HCT116 (cell line): ENCODE measurements around the gene COL23A1. TPM values are rescaled to one million over a fixed set of nuclear protein-coding genes. Genes with fewer than 3 reads are reported as not detected.

Source experiments
- ATAC-seq: fragments of 200-7000 bp; cut with Tn5 transposase; 2 replicates; pipeline ENCODE4 v1.9.1; 2020; ENCODE audit warnings: mild to moderate bottlenecking, moderate library complexity
- BruUV-seq: library from RNA; stranded (reverse); fragments of 400-500 nt; replicated peaks from 2 replicates; lab custom pipeline; 2021; lab: Mats Ljungman, UMichigan
- CTCF ChIA-PET: fragments of 300-600 bp; sonication (Branson Sonifier 250); formaldehyde crosslinking; loops from one replicate; lab custom pipeline; 2021; ENCODE audit warnings: antibody characterized with exemption; lab: Charles Lee
- POLR2A ChIA-PET: fragments of 300-600, 350-600 bp; sonication (Branson Sonifier 250); formaldehyde crosslinking; loops from one replicate; lab custom pipeline; 2021; ENCODE audit warnings: antibody characterized with exemption; lab: Charles Lee
- RAD21 ChIA-PET, 2 experiments: fragments of 300-600 bp; sonication (Branson Sonifier 250); formaldehyde crosslinking; loops; one replicate each; lab custom pipeline; 2023; ENCODE audit warnings: low total read pairs in 2 of 2; ENCODE audit not compliant: uncharacterized antibody in 2 of 2, unreplicated experiment in 2 of 2, low non-redundant PET in 1 of 2; lab: Charles Lee
- DNase-seq: peaks from one replicate; pipeline ENCODE4 v3.0.0-alpha.2; 2010; ENCODE audit warnings: low read depth, low spot score
- H2AFZ ChIP-seq: fragments of 200-600 bp; shearing (Covaris generic), sonication (generic); 2 replicates; pipeline ENCODE4 v1.6.1; 2017; ENCODE audit warnings: low read depth, mixed run types, mixed read lengths, antibody characterized with exemption, low read length; ENCODE audit not compliant: poor library complexity, severe bottlenecking
- H3K27ac ChIP-seq: 2 replicates; pipeline ENCODE4 v1.5.1; 2012; ENCODE audit warnings: low read depth, low read length
- H3K27me3 ChIP-seq: fragments of 200-600 bp; sonication (generic); 2 replicates; pipeline ENCODE4 v1.6.1; 2016; ENCODE audit warnings: mixed run types, low read length, mixed read lengths; ENCODE audit not compliant: insufficient read depth
- H3K36me3 ChIP-seq, 2 experiments: fragments of 200-500 bp in 1 of 2; fragments of 200-600 bp in 1 of 2; sonication (Bioruptor generic) in 1 of 2; sonication (generic) in 1 of 2; 2 replicates each; pipeline versions ENCODE4 v1.5.1 to v1.6.1; 2014 to 2016; ENCODE audit warnings: low read length in 2 of 2, inconsistent platforms in 1 of 2, mixed read lengths in 1 of 2, mixed run types in 1 of 2; ENCODE audit not compliant: insufficient read depth in 2 of 2, control insufficient read depth in 1 of 2
- H3K4me1 ChIP-seq, 2 experiments: fragments of 200-600 bp in 1 of 2; sonication (generic) in 1 of 2; 2 replicates each; pipeline versions ENCODE4 v1.5.1 to v1.6.1; 2012 to 2017; ENCODE audit warnings: low read length in 2 of 2, inconsistent platforms in 1 of 2, mild to moderate bottlenecking in 1 of 2, mixed read lengths in 1 of 2, mixed run types in 1 of 2, moderate library complexity in 1 of 2; ENCODE audit not compliant: insufficient read depth in 2 of 2, control insufficient read depth in 1 of 2
- H3K4me2 ChIP-seq: fragments of 200-600 bp; sonication (generic); 2 replicates; pipeline ENCODE4 v1.6.1; 2017; ENCODE audit warnings: mixed run types, low read length, mixed read lengths
- H3K4me3 ChIP-seq, 2 experiments: fragments of 200-600 bp in 1 of 2; sonication (generic) in 1 of 2; replicated peaks in 1 of 2; 2 replicates each; pipeline ENCODE4 v1.5.1; 2011 to 2016; ENCODE audit warnings: low read length in 2 of 2, control low read depth in 1 of 2, low read depth in 1 of 2, mild to moderate bottlenecking in 1 of 2, mixed read lengths in 1 of 2, mixed run types in 1 of 2
- H3K79me2 ChIP-seq: fragments of 200-600 bp; sonication (generic); 2 replicates; pipeline ENCODE4 v1.6.1; 2017; ENCODE audit warnings: mild to moderate bottlenecking, mixed run types, low read length, moderate library complexity, mixed read lengths; ENCODE audit not compliant: insufficient read depth
- H3K9ac ChIP-seq: fragments of 200-600 bp; sonication (generic); 2 replicates; pipeline ENCODE4 v1.6.1; 2016; ENCODE audit warnings: low read length, mixed read lengths
- H3K9me2 ChIP-seq: fragments of 200-600 bp; sonication (generic), shearing (Covaris generic); 2 replicates; pipeline ENCODE4 v1.6.1; 2017; ENCODE audit warnings: mixed run types, mild to moderate bottlenecking, moderate library complexity; ENCODE audit not compliant: insufficient read depth
- H3K9me3 ChIP-seq, 2 experiments: fragments of 200-500 bp in 1 of 2; fragments of 200-600 bp in 1 of 2; sonication (Bioruptor generic) in 1 of 2; sonication (generic) in 1 of 2; 2 replicates each; pipeline ENCODE4 v1.6.1; 2014 to 2017; ENCODE audit warnings: low read length in 2 of 2, mixed read lengths in 2 of 2, inconsistent platforms in 1 of 2, low read depth in 1 of 2, mild to moderate bottlenecking in 1 of 2, mixed run types in 1 of 2, moderate library complexity in 1 of 2; ENCODE audit not compliant: control insufficient read depth in 1 of 2, insufficient read depth in 1 of 2
- H4K20me1 ChIP-seq: fragments of 200-600 bp; sonication (generic), shearing (Covaris generic); 2 replicates; pipeline ENCODE4 v1.6.1; 2017; ENCODE audit warnings: mixed run types, mild to moderate bottlenecking, moderate library complexity; ENCODE audit not compliant: insufficient read depth
- CBX3 ChIP-seq: IDR thresholded peaks from 2 replicates; pipeline ENCODE4 v1.6.1; 2012; ENCODE audit warnings: low read depth
- EGR1 ChIP-seq: IDR thresholded peaks from 2 replicates; pipeline ENCODE4 v1.6.1; 2012; ENCODE audit warnings: low read depth
- ELF1 ChIP-seq: IDR thresholded peaks from 2 replicates; pipeline ENCODE4 v1.6.1; 2012; ENCODE audit warnings: low read depth, borderline replicate concordance
- EZH2 ChIP-seq: fragments of 200-600 bp; sonication (generic); IDR thresholded peaks from 2 replicates; pipeline ENCODE4 v1.6.1; 2017; ENCODE audit warnings: antibody characterized with exemption, mixed run types
- EZH2phosphoT487 ChIP-seq: fragments of 200-600 bp; IDR thresholded peaks from 2 replicates; pipeline ENCODE4 v1.6.1; 2018; ENCODE audit warnings: antibody characterized with exemption, borderline replicate concordance
- FOSL1 ChIP-seq: IDR thresholded peaks from 2 replicates; pipeline ENCODE4 v1.6.1; 2012; ENCODE audit warnings: low read depth
- JUND ChIP-seq: IDR thresholded peaks from 2 replicates; pipeline ENCODE4 v1.6.1; 2012
- POLR2A ChIP-seq: IDR thresholded peaks from 2 replicates; pipeline ENCODE4 v1.7.0; 2011; ENCODE audit warnings: borderline replicate concordance; ENCODE audit not compliant: insufficient read depth, insufficient read length; ENCODE audit errors: extremely low read depth
- POLR2AphosphoS5 ChIP-seq: IDR thresholded peaks from 2 replicates; pipeline ENCODE4 v1.6.1; 2011; ENCODE audit warnings: mild to moderate bottlenecking, low read depth, low read length, moderate library complexity
- RAD21 ChIP-seq: IDR thresholded peaks from 2 replicates; pipeline ENCODE4 v1.6.1; 2012; ENCODE audit warnings: low read depth, mild to moderate bottlenecking
- SIN3A ChIP-seq: IDR thresholded peaks from 2 replicates; pipeline ENCODE4 v1.6.1; 2012; ENCODE audit warnings: low read depth
- YY1 ChIP-seq: IDR thresholded peaks from 2 replicates; pipeline ENCODE4 v1.6.1; 2011; ENCODE audit warnings: low read length, low read depth, moderate library complexity, mild to moderate bottlenecking; ENCODE audit not compliant: insufficient replicate concordance; ENCODE audit errors: extremely low read depth
- ZFX ChIP-seq: fragments of 450-650 bp; IDR thresholded peaks from 2 replicates; pipeline ENCODE4 v1.6.1; 2017
- ZNF274 ChIP-seq: fragments of 200-500 bp; sonication (Bioruptor generic); IDR thresholded peaks from 2 replicates; pipeline ENCODE4 v1.6.1; 2014; ENCODE audit warnings: mild to moderate bottlenecking, low read depth, low read length, inconsistent platforms
- intact Hi-C: fragments of 100-400 bp; cut with micrococcal nuclease; formaldehyde crosslinking; loops from 2 replicates; pipeline ENCODE4 v1.10.0; 2022
- total RNA-seq: library from RNA; stranded (reverse); gene quantifications from one replicate; pipeline ENCODE4 v1.2.1, GENCODE V29; 2021; ENCODE audit not compliant: unreplicated experiment
- TF ChIP-seq, protein P1 (sequence below): IDR thresholded peaks from 2 replicates; pipeline ENCODE4 v1.6.1; 2011; ENCODE audit warnings: mild to moderate bottlenecking, low read length, moderate library complexity; ENCODE audit not compliant: insufficient replicate concordance; ENCODE audit errors: extremely low read depth
- TF ChIP-seq, protein P2 (sequence below): IDR thresholded peaks from 2 replicates; pipeline ENCODE4 v1.6.1; 2012; ENCODE audit warnings: low read depth
- TF ChIP-seq, protein P3 (sequence below): IDR thresholded peaks from 2 replicates; pipeline ENCODE4 v1.6.1; 2012
- TF ChIP-seq, protein P4 (sequence below), 3 experiments: fragments of 200-600 bp in 1 of 3; sonication (generic) in 1 of 3; IDR thresholded peaks in 2 of 3; conservative IDR thresholded peaks in 1 of 3; 2 replicates each; pipeline ENCODE4 v1.5.1; 2012 to 2017; ENCODE audit warnings: low read depth in 2 of 3, low read length in 2 of 3, antibody characterized with exemption in 1 of 3, borderline replicate concordance in 1 of 3, control low read depth in 1 of 3, mild to moderate bottlenecking in 1 of 3, mixed read lengths in 1 of 3, mixed run types in 1 of 3, moderate library complexity in 1 of 3; ENCODE audit not compliant: insufficient read depth in 1 of 3

Gene COL23A1
- total RNA-seq, 1 experiment from 2014 or later = not detected

DNA sequence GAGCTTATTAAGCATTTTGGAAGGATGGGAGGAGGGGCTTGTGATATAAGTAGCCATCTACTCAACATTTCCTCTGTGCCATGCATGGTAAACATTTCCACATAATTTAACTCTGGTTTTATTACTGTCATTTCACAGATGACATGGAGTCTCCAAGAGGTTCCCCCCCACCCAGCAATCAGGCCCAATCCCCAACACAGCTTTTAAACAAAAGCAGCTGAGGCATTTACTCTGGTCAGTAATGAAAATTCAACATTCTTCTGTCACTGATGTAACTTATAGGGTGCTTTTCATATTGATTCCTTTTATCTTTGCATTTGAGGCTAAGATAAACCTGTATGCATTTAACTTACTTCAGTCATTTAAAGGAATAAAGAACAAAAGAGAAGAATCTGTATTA lies 128.1 kb downstream of the COL23A1 start:
- Histone ChIP-seq H4K20me1 (no peaks in the 10 kb centered on the region), H3K36me3 (no peaks in the 10 kb centered on the region), H3K4me2 (no peak overlapping the region), H3K4me3 (no peak overlapping the region), H3K4me1 (peaks cover 0 to 3% of the 10 kb centered on the region in 2 experiments; a peak in 1 of 4 replicates), H3K79me2 (no peaks in the 10 kb centered on the region), H2AFZ (no peak overlapping the region), H3K27me3 (no peaks in the 10 kb centered on the region), H3K9me3 (no peaks in the 10 kb centered on the region), H3K9ac (no peak overlapping the region), H3K9me2 (no peaks in the 10 kb centered on the region), H3K27ac (no peak overlapping the region)
- ATAC-seq (no peak), DNase-seq (no peak)
- CTCF ChIA-PET = interaction anchor here (1.0 to 1.9 kb wide), 3 partner anchors 9 to 88 kb away, joined by 4 to 12 read pairs (median 7); no protein-coding TSS in a partner anchor
- RAD21 ChIA-PET = no interaction called here
- no TSS peak for BruUV-seq
- TF ChIP-seq EZH2 = no peak
- TF ChIP-seq FOSL1 = no peak
- TF ChIP-seq RAD21 = no peak
- TF ChIP-seq EGR1 = no peak
- no peak for TF ChIP-seq ZFX
- TF ChIP-seq CBX3 = no peak
- TF ChIP-seq YY1 = no peak
- TF ChIP-seq ZNF274 = no peak
- TF ChIP-seq, protein P1, sequence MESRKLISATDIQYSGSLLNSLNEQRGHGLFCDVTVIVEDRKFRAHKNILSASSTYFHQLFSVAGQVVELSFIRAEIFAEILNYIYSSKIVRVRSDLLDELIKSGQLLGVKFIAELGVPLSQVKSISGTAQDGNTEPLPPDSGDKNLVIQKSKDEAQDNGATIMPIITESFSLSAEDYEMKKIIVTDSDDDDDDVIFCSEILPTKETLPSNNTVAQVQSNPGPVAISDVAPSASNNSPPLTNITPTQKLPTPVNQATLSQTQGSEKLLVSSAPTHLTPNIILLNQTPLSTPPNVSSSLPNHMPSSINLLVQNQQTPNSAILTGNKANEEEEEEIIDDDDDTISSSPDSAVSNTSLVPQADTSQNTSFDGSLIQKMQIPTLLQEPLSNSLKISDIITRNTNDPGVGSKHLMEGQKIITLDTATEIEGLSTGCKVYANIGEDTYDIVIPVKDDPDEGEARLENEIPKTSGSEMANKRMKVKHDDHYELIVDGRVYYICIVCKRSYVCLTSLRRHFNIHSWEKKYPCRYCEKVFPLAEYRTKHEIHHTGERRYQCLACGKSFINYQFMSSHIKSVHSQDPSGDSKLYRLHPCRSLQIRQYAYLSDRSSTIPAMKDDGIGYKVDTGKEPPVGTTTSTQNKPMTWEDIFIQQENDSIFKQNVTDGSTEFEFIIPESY = no peak
- no peak for TF ChIP-seq ELF1
- TF ChIP-seq, protein P2, sequence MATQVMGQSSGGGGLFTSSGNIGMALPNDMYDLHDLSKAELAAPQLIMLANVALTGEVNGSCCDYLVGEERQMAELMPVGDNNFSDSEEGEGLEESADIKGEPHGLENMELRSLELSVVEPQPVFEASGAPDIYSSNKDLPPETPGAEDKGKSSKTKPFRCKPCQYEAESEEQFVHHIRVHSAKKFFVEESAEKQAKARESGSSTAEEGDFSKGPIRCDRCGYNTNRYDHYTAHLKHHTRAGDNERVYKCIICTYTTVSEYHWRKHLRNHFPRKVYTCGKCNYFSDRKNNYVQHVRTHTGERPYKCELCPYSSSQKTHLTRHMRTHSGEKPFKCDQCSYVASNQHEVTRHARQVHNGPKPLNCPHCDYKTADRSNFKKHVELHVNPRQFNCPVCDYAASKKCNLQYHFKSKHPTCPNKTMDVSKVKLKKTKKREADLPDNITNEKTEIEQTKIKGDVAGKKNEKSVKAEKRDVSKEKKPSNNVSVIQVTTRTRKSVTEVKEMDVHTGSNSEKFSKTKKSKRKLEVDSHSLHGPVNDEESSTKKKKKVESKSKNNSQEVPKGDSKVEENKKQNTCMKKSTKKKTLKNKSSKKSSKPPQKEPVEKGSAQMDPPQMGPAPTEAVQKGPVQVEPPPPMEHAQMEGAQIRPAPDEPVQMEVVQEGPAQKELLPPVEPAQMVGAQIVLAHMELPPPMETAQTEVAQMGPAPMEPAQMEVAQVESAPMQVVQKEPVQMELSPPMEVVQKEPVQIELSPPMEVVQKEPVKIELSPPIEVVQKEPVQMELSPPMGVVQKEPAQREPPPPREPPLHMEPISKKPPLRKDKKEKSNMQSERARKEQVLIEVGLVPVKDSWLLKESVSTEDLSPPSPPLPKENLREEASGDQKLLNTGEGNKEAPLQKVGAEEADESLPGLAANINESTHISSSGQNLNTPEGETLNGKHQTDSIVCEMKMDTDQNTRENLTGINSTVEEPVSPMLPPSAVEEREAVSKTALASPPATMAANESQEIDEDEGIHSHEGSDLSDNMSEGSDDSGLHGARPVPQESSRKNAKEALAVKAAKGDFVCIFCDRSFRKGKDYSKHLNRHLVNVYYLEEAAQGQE = no peak
- TF ChIP-seq SIN3A = no peak
- no peak for TF ChIP-seq JUND
- no peak for TF ChIP-seq POLR2A
- no peak for TF ChIP-seq POLR2AphosphoS5
- no peak for TF ChIP-seq EZH2phosphoT487
- TF ChIP-seq, protein P3, sequence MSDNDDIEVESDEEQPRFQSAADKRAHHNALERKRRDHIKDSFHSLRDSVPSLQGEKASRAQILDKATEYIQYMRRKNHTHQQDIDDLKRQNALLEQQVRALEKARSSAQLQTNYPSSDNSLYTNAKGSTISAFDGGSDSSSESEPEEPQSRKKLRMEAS = no peak
- TF ChIP-seq, protein P4, sequence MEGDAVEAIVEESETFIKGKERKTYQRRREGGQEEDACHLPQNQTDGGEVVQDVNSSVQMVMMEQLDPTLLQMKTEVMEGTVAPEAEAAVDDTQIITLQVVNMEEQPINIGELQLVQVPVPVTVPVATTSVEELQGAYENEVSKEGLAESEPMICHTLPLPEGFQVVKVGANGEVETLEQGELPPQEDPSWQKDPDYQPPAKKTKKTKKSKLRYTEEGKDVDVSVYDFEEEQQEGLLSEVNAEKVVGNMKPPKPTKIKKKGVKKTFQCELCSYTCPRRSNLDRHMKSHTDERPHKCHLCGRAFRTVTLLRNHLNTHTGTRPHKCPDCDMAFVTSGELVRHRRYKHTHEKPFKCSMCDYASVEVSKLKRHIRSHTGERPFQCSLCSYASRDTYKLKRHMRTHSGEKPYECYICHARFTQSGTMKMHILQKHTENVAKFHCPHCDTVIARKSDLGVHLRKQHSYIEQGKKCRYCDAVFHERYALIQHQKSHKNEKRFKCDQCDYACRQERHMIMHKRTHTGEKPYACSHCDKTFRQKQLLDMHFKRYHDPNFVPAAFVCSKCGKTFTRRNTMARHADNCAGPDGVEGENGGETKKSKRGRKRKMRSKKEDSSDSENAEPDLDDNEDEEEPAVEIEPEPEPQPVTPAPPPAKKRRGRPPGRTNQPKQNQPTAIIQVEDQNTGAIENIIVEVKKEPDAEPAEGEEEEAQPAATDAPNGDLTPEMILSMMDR (IDR thresholded peaks at IDR 0.05 in 2 of 3, conservative IDR thresholded peaks at IDR 0.05 in 1 of 3; ENCODE audit: borderline replicate concordance in 1 of 3, insufficient read depth in 1 of 3, low read depth in 2 of 3, low read length in 2 of 3) = no peak
- intact Hi-C loops = no loop called here
- POLR2A ChIA-PET = interaction anchor here (0.8 kb wide), 1 partner anchor 11 kb away, joined by 3 read pairs; no protein-coding TSS in a partner anchor
